AG10803 (cell line): ENCODE results near the gene PPP4C.
A peak's percentile ranks its signal among the peaks of the same experiment; 100 is the strongest.

Experiments
- DNase-seq: peaks from one replicate; pipeline ENCODE4 v3.0.0; 2010; ENCODE audit warnings: low read depth
- H3K4me3 ChIP-seq: 2 replicates; pipeline ENCODE4 v1.5.1; 2011; ENCODE audit warnings: mild to moderate bottlenecking, low read length, control low read depth
- CTCF ChIP-seq: conservative IDR thresholded peaks from 2 replicates; pipeline ENCODE4 v1.5.1; 2011; ENCODE audit warnings: mild to moderate bottlenecking, low read length, control low read depth, inconsistent platforms

Gene PPP4C

GRCh38 chr16:30094541-30095165 lies 18.9 kb downstream of the PPP4C start:
- peak overlapping the region; percentile 95 for H3K4me3 ChIP-seq
- no peak for DNase-seq
- TF ChIP-seq CTCF, result no peak

GRCh38 chr16:30095166-30096078 lies 19.6 kb downstream of the PPP4C start:
- H3K4me3 ChIP-seq, result peak overlapping the region; percentile 95
- TF ChIP-seq CTCF, result no peak
- DNase-seq, result no peak

- peak; percentile 89 for DNase-seq
- peak within 1 kb of the TSS; percentile 95 for H3K4me3 ChIP-seq
- no peak for TF ChIP-seq CTCF
Measured at GRCh38 chr16:30096105-30096861, 20.5 kb downstream of the PPP4C start, which contains the start of gene YPEL3. YPEL3 (minus strand) TSS chr16:30096213; CDS start chr16:30095482, 731 bp downstream.

GRCh38 chr16:30096862-30097563 lies 21.2 kb downstream of the PPP4C start:
- no peak for DNase-seq
- TF ChIP-seq CTCF, result no peak
- H3K4me3 ChIP-seq, result peak overlapping the region; percentile 56; the same call in 1 of the 2 replicates

- TF ChIP-seq CTCF, result no peak
- DNase-seq, result no peak
Measured at GRCh38 chr16:30104090-30104489, 28.3 kb downstream of the PPP4C start.

GRCh38 chr16:30104492-30104891 lies 28.7 kb downstream of the PPP4C start:
- no peak for TF ChIP-seq CTCF
- no peak overlapping the region for H3K4me3 ChIP-seq

More at GRCh38 chr16:30104090-30104489, 28.3 kb downstream of the PPP4C start:
- H3K4me3 ChIP-seq, result no peak overlapping the region

More at GRCh38 chr16:30104492-30104891, 28.7 kb downstream of the PPP4C start:
- DNase-seq, result no peak
